Measurements from ENCODE around the gene BTBD9. TPM values are rescaled to one million over a fixed set of nuclear protein-coding genes. Genes with fewer than 3 reads are reported as not detected.

BTBD9 gene
- total RNA-seq, 1 donor from 2014 or later, result 14.8 TPM

- no peak for TF ChIP-seq CTCF (IDR thresholded peaks at IDR 0.05)
- Mint-ChIP-seq H3K4me1 (ENCODE audit: low read depth) (no peaks in the 10 kb centered on the region), H3K4me3 (ENCODE audit: unreplicated experiment) (no peak overlapping the region), H3K27me3 (ENCODE audit: low read depth) (no peaks in the 10 kb centered on the region), H3K27ac (ENCODE audit: unreplicated experiment) (no peak overlapping the region), H3K9me3 (ENCODE audit: low read depth) (no peaks in the 10 kb centered on the region), H3K36me3 (ENCODE audit: low read depth) (no peaks in the 10 kb centered on the region)
- no peak for DNase-seq (ENCODE audit: low spot score)
Observed at GRCh38 chr6:38476888-38477287, 162.8 kb downstream of the BTBD9 start.

GRCh38 chr6:38476141-38476540 lies 163.6 kb downstream of the BTBD9 start:
- no peaks in the 10 kb centered on the region for H3K4me1 Mint-ChIP-seq (ENCODE audit: low read depth)
- H3K36me3 Mint-ChIP-seq (ENCODE audit: low read depth), result no peaks in the 10 kb centered on the region
- no peak overlapping the region for H3K27ac Mint-ChIP-seq (ENCODE audit: unreplicated experiment)
- H3K4me3 Mint-ChIP-seq (ENCODE audit: unreplicated experiment), result no peak overlapping the region
- H3K27me3 Mint-ChIP-seq (ENCODE audit: low read depth), result no peaks in the 10 kb centered on the region
- H3K9me3 Mint-ChIP-seq (ENCODE audit: low read depth), result no peaks in the 10 kb centered on the region
- no peak for TF ChIP-seq CTCF (IDR thresholded peaks at IDR 0.05)
- DNase-seq (ENCODE audit: low spot score), result no peak

- no peak for DNase-seq (ENCODE audit: low spot score)
- Mint-ChIP-seq H3K27ac (ENCODE audit: unreplicated experiment) (no peak overlapping the region), H3K36me3 (ENCODE audit: low read depth) (no peaks in the 10 kb centered on the region), H3K4me1 (ENCODE audit: low read depth) (peaks cover 8% of the 10 kb centered on the region), H3K27me3 (ENCODE audit: low read depth) (no peaks in the 10 kb centered on the region), H3K9me3 (ENCODE audit: low read depth) (no peaks in the 10 kb centered on the region), H3K4me3 (ENCODE audit: unreplicated experiment) (no peak overlapping the region)
- TF ChIP-seq CTCF (IDR thresholded peaks at IDR 0.05), result no peak
Observed at GRCh38 chr6:38470548-38470947, 169.2 kb downstream of the BTBD9 start.

GRCh38 chr6:38467566-38467965 lies 172.2 kb downstream of the BTBD9 start:
- no peak for DNase-seq (ENCODE audit: low spot score)
- Mint-ChIP-seq H3K4me3 (ENCODE audit: unreplicated experiment) (no peak overlapping the region), H3K27me3 (ENCODE audit: low read depth) (no peaks in the 10 kb centered on the region), H3K4me1 (ENCODE audit: low read depth) (peaks cover 8% of the 10 kb centered on the region), H3K36me3 (ENCODE audit: low read depth) (peaks cover 2% of the 10 kb centered on the region), H3K27ac (ENCODE audit: unreplicated experiment) (no peak overlapping the region), H3K9me3 (ENCODE audit: low read depth) (peaks cover 3% of the 10 kb centered on the region)
- no peak for TF ChIP-seq CTCF (IDR thresholded peaks at IDR 0.05)

- Mint-ChIP-seq H3K9me3 (ENCODE audit: low read depth) (peaks cover 3% of the 10 kb centered on the region), H3K36me3 (ENCODE audit: low read depth) (peaks cover 2% of the 10 kb centered on the region), H3K4me3 (ENCODE audit: unreplicated experiment) (no peak overlapping the region), H3K27me3 (ENCODE audit: low read depth) (no peaks in the 10 kb centered on the region), H3K4me1 (ENCODE audit: low read depth) (no peaks in the 10 kb centered on the region), H3K27ac (ENCODE audit: unreplicated experiment) (no peak overlapping the region)
- DNase-seq (ENCODE audit: low spot score), result no peak
- no peak for TF ChIP-seq CTCF (IDR thresholded peaks at IDR 0.05)
Observed at GRCh38 chr6:38460186-38460585, 179.5 kb downstream of the BTBD9 start.

Data from chondrocyte (in vitro differentiated cells).